Breast epithelium (tissue), 3 donors: ENCODE measurements around the gene GRIN2C.

Source experiments
- POLR2A ChIP-seq: fragments of 450-650 bp; IDR thresholded peaks from one replicate; pipeline ENCODE4 v1.6.1; 2016; ENCODE audit warnings: antibody characterized with exemption, mild to moderate bottlenecking, moderate library complexity
- POLR2AphosphoS5 ChIP-seq, 3 donors: sonication (generic); formaldehyde crosslinking; IDR thresholded peaks; one replicate each; pipeline ENCODE4 v1.6.1; 2017; ENCODE audit warnings: antibody characterized with exemption in 3 of 3
- TF ChIP-seq, protein P1 (sequence below), 3 donors: fragments of 450-650 bp; IDR thresholded peaks; one replicate each; pipeline ENCODE4 v1.5.1; 2016 to 2017; ENCODE audit warnings: antibody characterized with exemption in 3 of 3, mild to moderate bottlenecking in 3 of 3, moderate library complexity in 3 of 3

- TF ChIP-seq POLR2A (no peak), POLR2AphosphoS5 (IDR thresholded peaks at IDR 0.05) (no peak)
- TF ChIP-seq, protein P1, sequence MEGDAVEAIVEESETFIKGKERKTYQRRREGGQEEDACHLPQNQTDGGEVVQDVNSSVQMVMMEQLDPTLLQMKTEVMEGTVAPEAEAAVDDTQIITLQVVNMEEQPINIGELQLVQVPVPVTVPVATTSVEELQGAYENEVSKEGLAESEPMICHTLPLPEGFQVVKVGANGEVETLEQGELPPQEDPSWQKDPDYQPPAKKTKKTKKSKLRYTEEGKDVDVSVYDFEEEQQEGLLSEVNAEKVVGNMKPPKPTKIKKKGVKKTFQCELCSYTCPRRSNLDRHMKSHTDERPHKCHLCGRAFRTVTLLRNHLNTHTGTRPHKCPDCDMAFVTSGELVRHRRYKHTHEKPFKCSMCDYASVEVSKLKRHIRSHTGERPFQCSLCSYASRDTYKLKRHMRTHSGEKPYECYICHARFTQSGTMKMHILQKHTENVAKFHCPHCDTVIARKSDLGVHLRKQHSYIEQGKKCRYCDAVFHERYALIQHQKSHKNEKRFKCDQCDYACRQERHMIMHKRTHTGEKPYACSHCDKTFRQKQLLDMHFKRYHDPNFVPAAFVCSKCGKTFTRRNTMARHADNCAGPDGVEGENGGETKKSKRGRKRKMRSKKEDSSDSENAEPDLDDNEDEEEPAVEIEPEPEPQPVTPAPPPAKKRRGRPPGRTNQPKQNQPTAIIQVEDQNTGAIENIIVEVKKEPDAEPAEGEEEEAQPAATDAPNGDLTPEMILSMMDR (IDR thresholded peaks at IDR 0.05) = no peak
Measured at GRCh38 chr17:74810699-74811485, 48.8 kb downstream of the GRIN2C start.
